ENCODE data around the gene CYTL1. TPM values are rescaled to one million over a fixed set of nuclear protein-coding genes. Genes with fewer than 3 reads are reported as not detected.

The CYTL1 gene
- total RNA-seq, 1 donor from 2014 or later, result 8.1 TPM

- no peak overlapping the region for H3K4me3 ChIP-seq (ENCODE audit: low read depth, low read length)
- no peak for TF ChIP-seq CTCF (conservative IDR thresholded peaks at IDR 0.05; ENCODE audit: low read depth, low read length)
- no peak for DNase-seq (ENCODE audit: low read depth)
Measured at GRCh38 chr4:4980621-4981230, 38.5 kb downstream of the CYTL1 start.

- DNase-seq (ENCODE audit: low read depth), result no peak
- TF ChIP-seq CTCF (conservative IDR thresholded peaks at IDR 0.05; ENCODE audit: low read depth, low read length), result no peak
- H3K4me3 ChIP-seq (ENCODE audit: low read depth, low read length), result no peak overlapping the region
Measured at GRCh38 chr4:4979971-4980370, 39.3 kb downstream of the CYTL1 start.

- DNase-seq (ENCODE audit: low read depth), result no peak
- no peak overlapping the region for H3K4me3 ChIP-seq (ENCODE audit: low read depth, low read length)
- TF ChIP-seq CTCF (conservative IDR thresholded peaks at IDR 0.05; ENCODE audit: low read depth, low read length), result no peak
Measured at GRCh38 chr4:4974727-4975126, 44.5 kb downstream of the CYTL1 start.

GRCh38 chr4:4971796-4972195 lies 47.5 kb downstream of the CYTL1 start:
- no peak for TF ChIP-seq CTCF (conservative IDR thresholded peaks at IDR 0.05; ENCODE audit: low read depth, low read length)
- H3K4me3 ChIP-seq (ENCODE audit: low read depth, low read length), result no peak overlapping the region
- no peak for DNase-seq (ENCODE audit: low read depth)

GRCh38 chr4:4969298-4969697 lies 50.0 kb downstream of the CYTL1 start:
- H3K4me3 ChIP-seq (ENCODE audit: low read depth, low read length), result no peak overlapping the region
- no peak for DNase-seq (ENCODE audit: low read depth)
- TF ChIP-seq CTCF (conservative IDR thresholded peaks at IDR 0.05; ENCODE audit: low read depth, low read length), result no peak

GRCh38 chr4:4968161-4968725 lies 51.0 kb downstream of the CYTL1 start:
- no peak for DNase-seq (ENCODE audit: low read depth)
- no peak for TF ChIP-seq CTCF (conservative IDR thresholded peaks at IDR 0.05; ENCODE audit: low read depth, low read length)
- no peak overlapping the region for H3K4me3 ChIP-seq (ENCODE audit: low read depth, low read length)

Other genes with a start within 250 kb of the CYTL1 start
- gene MSX1, start 159.8 kb downstream of the CYTL1 start, total RNA-seq, result 0.65 and 1.6 TPM in 2 replicates
- gene STK32B, start 32.0 kb upstream of the CYTL1 start, total RNA-seq, result 3.7 and 4.2 TPM in 2 replicates